CD14-positive monocyte (primary cell): ENCODE measurements around the gene CELF2. TPM values are rescaled to one million over a fixed set of nuclear protein-coding genes. Genes with fewer than 3 reads are reported as not detected.

Source experiments
- DNase-seq, 3 donors: peaks; one replicate each; pipeline ENCODE4 v3.0.0-alpha.2; 2011 to 2022
- H2AFZ ChIP-seq: 2 replicates; pipeline ENCODE4 v1.6.0; 2012; ENCODE audit warnings: mild to moderate bottlenecking, low read depth, low read length, inconsistent platforms; ENCODE audit not compliant: insufficient read depth, poor library complexity, severe bottlenecking
- H3K27ac ChIP-seq, 2 donors: 1 replicate in 1 of 2; 2 replicates in 1 of 2; pipeline ENCODE4 v1.5.1; 2012 to 2013; ENCODE audit warnings: low read length in 2 of 2, control low read depth in 1 of 2, inconsistent platforms in 1 of 2, low read depth in 1 of 2, mild to moderate bottlenecking in 1 of 2
- H3K27me3 ChIP-seq, 2 donors: one replicate each; pipeline versions ENCODE4 v1.6.0 to v1.6.1; 2011 to 2013; ENCODE audit warnings: low read length in 2 of 2; ENCODE audit not compliant: control insufficient read depth in 2 of 2, insufficient read depth in 2 of 2
- H3K36me3 ChIP-seq, 2 donors: replicated peaks in 1 of 2; 1 replicate in 1 of 2; 2 replicates in 1 of 2; pipeline versions ENCODE4 v1.5.1 to v1.6.1; 2012 to 2013; ENCODE audit warnings: low read length in 2 of 2, control low read depth in 1 of 2, inconsistent platforms in 1 of 2, mild to moderate bottlenecking in 1 of 2; ENCODE audit not compliant: insufficient read depth in 2 of 2, control insufficient read depth in 1 of 2
- H3K4me1 ChIP-seq, 2 donors: 1 replicate in 1 of 2; 2 replicates in 1 of 2; pipeline versions ENCODE4 v1.5.1 to v1.6.1; 2012 to 2013; ENCODE audit warnings: low read length in 2 of 2, control low read depth in 1 of 2, inconsistent platforms in 1 of 2, mild to moderate bottlenecking in 1 of 2, moderate library complexity in 1 of 2; ENCODE audit not compliant: insufficient read depth in 2 of 2, control insufficient read depth in 1 of 2
- H3K4me2 ChIP-seq: replicated peaks from 2 replicates; pipeline ENCODE3; 2012; ENCODE audit warnings: low read length, moderate library complexity, mild to moderate bottlenecking; ENCODE audit not compliant: poor library complexity, severe bottlenecking; ENCODE audit errors: extremely low read depth
- H3K4me3 ChIP-seq, 3 experiments: fragments of 200-600 bp in 1 of 3; sonication (generic) in 1 of 3; replicated peaks in 1 of 3; 1 replicate in 2 of 3; 2 replicates in 1 of 3; pipeline ENCODE4 v1.5.1; 2011 to 2013; ENCODE audit warnings: low read length in 3 of 3, mild to moderate bottlenecking in 3 of 3, control low read depth in 2 of 3, low read depth in 2 of 3, inconsistent platforms in 1 of 3, moderate library complexity in 1 of 3
- H3K79me2 ChIP-seq: 2 replicates; pipeline ENCODE4 v1.6.0; 2012; ENCODE audit warnings: mild to moderate bottlenecking, control low read depth, inconsistent platforms, low read length, moderate library complexity; ENCODE audit not compliant: insufficient read depth
- H3K9ac ChIP-seq: 2 replicates; pipeline ENCODE4 v1.6.0; 2017; ENCODE audit warnings: low read length, mild to moderate bottlenecking; ENCODE audit not compliant: insufficient read depth, poor library complexity, severe bottlenecking
- H3K9me3 ChIP-seq, 2 donors: replicated peaks in 1 of 2; 1 replicate in 1 of 2; 2 replicates in 1 of 2; pipeline versions ENCODE4 v1.5.1 to v1.6.1; 2012 to 2013; ENCODE audit warnings: low read length in 2 of 2, control low read depth in 1 of 2; ENCODE audit not compliant: control insufficient read depth in 1 of 2, insufficient read depth in 1 of 2
- H4K20me1 ChIP-seq: 2 replicates; pipeline ENCODE4 v1.6.0; 2012; ENCODE audit warnings: mild to moderate bottlenecking, low read length, control low read depth, moderate library complexity; ENCODE audit not compliant: insufficient read depth
- H3K27ac Mint-ChIP-seq, 7 donors: one replicate each; pipeline ENCODE4 v1.8.0; 2020; ENCODE audit warnings: mild to moderate bottlenecking in 7 of 7, mixed read lengths in 7 of 7, moderate library complexity in 6 of 7, inconsistent platforms in 2 of 7
- H3K27me3 Mint-ChIP-seq, 3 donors: one replicate each; pipeline ENCODE4 v1.8.0; 2021 to 2022; ENCODE audit warnings: low read depth in 3 of 3, mild to moderate bottlenecking in 3 of 3, mixed read lengths in 3 of 3, moderate library complexity in 3 of 3, inconsistent platforms in 1 of 3
- H3K36me3 Mint-ChIP-seq, 2 donors: one replicate each; pipeline ENCODE4 v1.8.0; 2020; ENCODE audit warnings: mixed read lengths in 2 of 2, inconsistent platforms in 1 of 2, mild to moderate bottlenecking in 1 of 2
- H3K4me1 Mint-ChIP-seq: one replicate; pipeline ENCODE4 v1.8.0; 2020; ENCODE audit warnings: mild to moderate bottlenecking, mixed read lengths
- H3K4me3 Mint-ChIP-seq, 2 donors: one replicate each; pipeline ENCODE4 v1.8.0; 2020; ENCODE audit warnings: mild to moderate bottlenecking in 2 of 2, mixed read lengths in 2 of 2, moderate library complexity in 1 of 2
- H3K9me3 Mint-ChIP-seq, 7 donors: one replicate each; pipeline ENCODE4 v1.8.0; 2020 to 2022; ENCODE audit warnings: mixed read lengths in 7 of 7, mild to moderate bottlenecking in 6 of 7, moderate library complexity in 6 of 7, inconsistent platforms in 2 of 7
- CTCF ChIP-seq: fragments of 200-600 bp; IDR thresholded peaks from one replicate; pipeline ENCODE4 v1.8.0; 2022; ENCODE audit warnings: antibody characterized with exemption, mild to moderate bottlenecking
- WGBS: methylation state at CpG from one replicate; pipeline ENCODE4 v1.1.5; 2013; ENCODE audit warnings: missing lambda C conversion rate; ENCODE audit not compliant: insufficient coverage; 5-methylcytosine and 5-hydroxymethylcytosine counted together
- intact Hi-C, 2 donors: fragments of 100-400 bp; cut with micrococcal nuclease; formaldehyde crosslinking; loops; one replicate each; pipeline versions ENCODE4 v1.15.0 to v1.15.1; 2023
- polyA plus RNA-seq, 3 donors: library from polyadenylated mRNA; depleted of rRNA in 1 of 3; unstranded in 2 of 3; stranded (reverse) in 1 of 3; fragments of 300-500 nt in 2 of 3; fragments of >200 nt in 1 of 3; fragmentation: Illumina TruSeq in 2 of 3; gene quantifications; 1 replicate in 2 of 3; 2 replicates in 1 of 3; pipeline ENCODE4 v1.2.3, GENCODE V29; 2012 to 2021

The CELF2 gene
- polyA plus RNA-seq, 3 donors = 53.5 to 93.3 (median 80.5) TPM

GRCh38 chr10:11107948-11108347 lies 90.3 kb downstream of the CELF2 start:
- intact Hi-C loops = loop anchor here in 1 of 2 donors (10.0 kb wide), 1 partner anchor 167 kb away; no protein-coding TSS in a partner anchor
- Histone ChIP-seq H3K4me1 (no peaks in the 10 kb centered on the region), H3K4me2 (no peak overlapping the region), H3K27me3 (no peaks in the 10 kb centered on the region), H3K79me2 (no peaks in the 10 kb centered on the region), H3K9me3 (peaks cover 0 to 8% of the 10 kb centered on the region in 2 donors), H2AFZ (no peak overlapping the region), H4K20me1 (peaks cover 3% of the 10 kb centered on the region), H3K27ac (no peak overlapping the region), H3K36me3 (no peaks in the 10 kb centered on the region), H3K9ac (no peak overlapping the region), H3K4me3 (no peak overlapping the region)
- no peak for TF ChIP-seq CTCF
- peaks cover 2 to 11% (median 6%) of the 10 kb centered on the region in 7 donors for H3K9me3 Mint-ChIP-seq
- H3K4me3 Mint-ChIP-seq = no peak overlapping the region
- no peak overlapping the region for H3K27ac Mint-ChIP-seq
- H3K4me1 Mint-ChIP-seq = no peaks in the 10 kb centered on the region
- H3K27me3 Mint-ChIP-seq = peaks cover 1 to 4% (median 2%) of the 10 kb centered on the region in 3 donors
- DNase-seq = no peak
- H3K36me3 Mint-ChIP-seq = no peaks in the 10 kb centered on the region

DNA sequence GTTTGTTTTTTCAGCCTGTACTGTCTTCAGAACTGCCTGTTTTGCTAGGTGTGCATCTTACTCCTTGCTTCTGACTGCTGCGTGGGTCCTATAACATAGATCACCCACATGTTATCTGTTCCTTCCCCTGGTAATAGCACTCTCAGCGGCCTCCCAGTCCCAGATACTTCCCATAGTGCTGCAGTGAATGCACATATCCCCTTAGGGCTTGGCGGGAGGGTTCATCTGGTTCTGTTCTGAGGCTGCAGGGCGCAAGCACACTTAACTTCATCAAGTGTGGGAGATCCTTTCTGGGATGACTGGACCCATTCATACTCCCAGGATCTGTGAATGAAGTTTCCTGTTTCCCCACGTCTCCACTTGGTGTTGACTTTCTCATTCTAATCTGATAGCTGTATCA lies 90.7 kb downstream of the CELF2 start:
- Histone ChIP-seq H2AFZ (no peak overlapping the region), H3K9me3 (peaks cover 0 to 8% of the 10 kb centered on the region in 2 donors), H3K27ac (no peak overlapping the region), H3K4me2 (no peak overlapping the region), H3K4me1 (peaks cover 2% of the 10 kb centered on the region in 2 donors), H3K4me3 (no peak overlapping the region), H4K20me1 (peaks cover 3% of the 10 kb centered on the region), H3K79me2 (no peaks in the 10 kb centered on the region), H3K27me3 (no peaks in the 10 kb centered on the region), H3K9ac (no peak overlapping the region), H3K36me3 (no peaks in the 10 kb centered on the region)
- intact Hi-C loops = loop anchor here in 1 of 2 donors (10.0 kb wide), 1 partner anchor 166 kb away; no protein-coding TSS in a partner anchor
- TF ChIP-seq CTCF = no peak
- peaks cover 1 to 4% (median 2%) of the 10 kb centered on the region in 3 donors for H3K27me3 Mint-ChIP-seq
- H3K4me3 Mint-ChIP-seq = no peak overlapping the region
- H3K4me1 Mint-ChIP-seq = peaks cover 4% of the 10 kb centered on the region
- no peak for DNase-seq
- no peaks in the 10 kb centered on the region for H3K36me3 Mint-ChIP-seq
- 100% methylated on average over 2 of the region's 5 CpGs for WGBS
- H3K9me3 Mint-ChIP-seq = peaks cover 2 to 11% (median 6%) of the 10 kb centered on the region in 7 donors
- no peak overlapping the region for H3K27ac Mint-ChIP-seq
